GM19351 (cell line): Measurements from ENCODE around the gene CTDSP1.

Experiments used
- ATAC-seq: cut with Tn5 transposase; IDR thresholded peaks from one replicate; pipeline ENCODE4 v1.9.1; 2021; ENCODE audit warnings: mild to moderate bottlenecking, moderate library complexity; ENCODE audit not compliant: unreplicated experiment

CTDSP1 gene, protein sequence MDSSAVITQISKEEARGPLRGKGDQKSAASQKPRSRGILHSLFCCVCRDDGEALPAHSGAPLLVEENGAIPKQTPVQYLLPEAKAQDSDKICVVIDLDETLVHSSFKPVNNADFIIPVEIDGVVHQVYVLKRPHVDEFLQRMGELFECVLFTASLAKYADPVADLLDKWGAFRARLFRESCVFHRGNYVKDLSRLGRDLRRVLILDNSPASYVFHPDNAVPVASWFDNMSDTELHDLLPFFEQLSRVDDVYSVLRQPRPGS

DNA sequence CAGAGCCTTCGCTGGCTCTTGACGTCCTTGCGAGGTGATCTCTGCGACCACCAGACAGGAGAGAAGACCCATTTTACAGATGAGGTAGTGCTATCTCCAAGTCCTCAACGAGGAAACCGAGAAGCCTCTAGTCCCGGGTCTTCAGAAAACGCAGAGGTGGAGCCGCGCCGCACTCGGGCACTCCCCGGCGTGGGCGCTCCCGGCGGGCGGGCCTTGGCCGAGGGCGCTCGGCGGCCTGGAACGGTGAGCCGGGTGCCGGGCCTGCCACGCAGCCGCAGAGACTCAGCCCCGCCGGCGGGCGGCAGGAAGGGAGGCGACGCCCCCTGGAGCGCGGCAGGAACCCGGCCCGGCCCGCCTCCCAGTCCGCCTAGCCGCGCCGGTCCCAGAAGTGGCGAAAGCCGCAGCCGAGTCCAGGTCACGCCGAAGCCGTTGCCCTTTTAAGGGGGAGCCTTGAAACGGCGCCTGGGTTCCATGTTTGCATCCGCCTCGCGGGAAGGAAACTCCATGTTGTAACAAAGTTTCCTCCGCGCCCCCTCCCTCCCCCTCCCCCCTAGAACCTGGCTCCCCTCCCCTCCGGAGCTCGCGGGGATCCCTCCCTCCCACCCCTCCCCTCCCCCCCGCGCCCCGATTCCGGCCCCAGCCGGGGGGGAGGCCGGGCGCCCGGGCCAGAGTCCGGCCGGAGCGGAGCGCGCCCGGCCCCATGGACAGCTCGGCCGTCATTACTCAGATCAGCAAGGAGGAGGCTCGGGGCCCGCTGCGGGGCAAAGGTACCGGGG is at the start of gene CTDSP1:
Gene CTDSP1 (plus strand): TSS at position 478 of the 776 bp plus-strand sequence. CDS start 223 bp downstream, at position 701.
- ATAC-seq = peak; percentile 34

DNA sequence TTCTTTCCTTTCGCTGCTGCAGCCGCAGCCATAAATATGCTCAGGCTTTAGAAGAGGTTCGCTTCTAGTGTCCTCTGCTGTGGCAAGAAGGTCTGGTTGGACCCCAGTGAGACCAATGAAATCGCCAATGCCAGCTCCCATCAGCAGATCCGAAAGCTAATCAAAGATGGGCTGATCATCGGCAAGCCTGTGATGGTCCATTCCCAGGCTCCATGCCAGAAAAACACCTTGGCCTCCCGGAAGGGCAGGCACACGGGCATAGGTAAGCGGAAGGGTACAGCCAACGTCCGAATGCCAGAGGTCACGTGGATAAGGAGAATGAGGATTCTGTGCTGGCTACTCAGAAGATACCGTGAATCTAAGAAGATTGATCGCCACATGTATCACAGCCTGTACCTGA is 45.6 kb upstream of the CTDSP1 start:
- ATAC-seq = no peak

DNA sequence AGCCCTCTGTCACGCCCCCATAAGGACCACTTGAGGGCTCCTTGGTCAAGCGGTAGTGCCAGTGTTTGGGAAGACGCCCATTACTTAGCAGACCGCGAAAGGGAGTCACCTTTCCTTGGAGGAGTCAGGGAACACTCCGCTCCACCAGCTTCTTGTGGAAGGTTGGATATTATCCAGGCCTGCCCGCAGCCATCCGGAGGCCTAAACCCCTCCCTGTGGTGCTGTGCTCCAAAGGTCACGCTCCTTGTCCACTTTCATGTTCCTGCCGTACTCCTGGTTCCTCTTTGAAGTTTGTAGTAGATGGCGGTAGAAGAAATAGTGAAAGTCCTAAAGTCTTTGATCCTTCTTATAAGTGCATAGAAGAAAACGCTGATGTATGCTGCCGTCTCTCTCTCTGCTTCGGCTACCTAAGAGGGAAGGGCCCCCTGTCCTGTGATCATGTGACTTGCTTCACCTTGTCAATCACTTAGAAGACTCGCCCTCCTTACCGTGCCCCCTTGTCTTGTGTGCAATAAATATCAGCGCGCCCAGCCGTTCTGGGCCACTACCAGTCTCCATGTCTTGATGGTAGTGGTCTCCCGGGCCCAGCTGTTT is 44.7 kb upstream of the CTDSP1 start:
- no peak for ATAC-seq

DNA sequence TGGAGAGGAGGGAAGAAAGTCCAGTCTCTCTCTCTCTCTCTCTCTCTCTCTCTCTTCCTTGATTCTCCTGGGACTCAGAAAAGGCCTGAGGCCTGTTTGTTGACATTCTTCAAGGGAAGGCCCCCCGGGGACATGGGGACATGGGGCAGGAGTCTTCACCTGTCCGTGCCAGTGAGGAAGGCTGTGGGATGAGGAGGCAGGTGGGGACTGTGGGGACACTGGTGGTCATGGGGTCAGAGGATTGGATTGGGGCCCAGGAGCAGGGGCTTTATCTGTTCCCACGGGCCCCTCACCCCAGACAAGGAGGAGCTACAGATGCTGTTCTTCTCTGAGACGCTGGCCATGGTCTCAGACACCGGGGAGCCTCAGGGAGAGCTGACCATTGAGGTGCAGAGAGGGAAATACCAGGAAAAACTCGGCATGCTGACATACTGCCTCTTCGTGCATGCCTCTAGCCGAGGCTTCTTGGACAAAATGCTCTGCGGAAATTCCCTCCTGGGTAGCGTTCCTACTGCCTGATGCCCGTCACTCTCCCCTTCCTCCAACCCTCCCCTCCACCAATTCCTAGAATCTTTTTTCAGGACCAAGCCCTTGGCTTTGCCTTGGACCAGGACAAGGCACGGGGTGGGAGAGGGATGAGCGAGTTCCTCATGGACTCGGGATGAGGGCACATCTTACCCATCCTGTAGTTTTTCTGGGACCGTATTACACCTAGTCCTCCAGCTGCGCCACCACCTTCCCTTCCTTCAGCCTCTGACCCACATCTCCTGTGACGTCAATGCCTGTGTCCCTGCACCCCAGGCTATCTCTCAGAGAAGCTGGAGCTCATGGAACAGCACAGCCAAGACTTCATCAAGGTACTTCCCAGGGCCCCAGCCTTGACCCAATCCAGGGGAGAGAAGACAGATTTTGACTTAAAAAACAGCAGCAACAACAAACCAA is 42.2 kb upstream of the CTDSP1 start:
- no peak for ATAC-seq

DNA sequence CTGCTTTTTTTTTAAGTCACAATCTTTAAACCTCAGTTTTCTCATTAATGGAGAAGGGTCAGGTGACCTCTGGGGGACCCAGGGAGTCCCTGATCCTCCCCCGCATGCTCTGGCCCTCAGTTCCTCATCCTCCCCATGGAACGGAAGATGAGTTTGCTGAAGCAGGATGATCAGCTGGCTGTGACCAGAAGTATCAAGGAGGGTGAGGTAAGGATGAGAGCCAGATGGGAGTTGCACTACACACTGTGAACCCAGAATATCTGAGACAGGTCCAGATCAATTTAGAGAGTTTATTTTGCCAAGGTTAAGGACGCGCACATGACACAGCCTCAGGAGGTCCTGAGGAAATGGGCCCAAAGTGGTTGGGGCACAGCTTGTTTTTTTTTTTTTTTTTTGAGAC is 39.2 kb upstream of the CTDSP1 start:
- ATAC-seq = no peak

DNA sequence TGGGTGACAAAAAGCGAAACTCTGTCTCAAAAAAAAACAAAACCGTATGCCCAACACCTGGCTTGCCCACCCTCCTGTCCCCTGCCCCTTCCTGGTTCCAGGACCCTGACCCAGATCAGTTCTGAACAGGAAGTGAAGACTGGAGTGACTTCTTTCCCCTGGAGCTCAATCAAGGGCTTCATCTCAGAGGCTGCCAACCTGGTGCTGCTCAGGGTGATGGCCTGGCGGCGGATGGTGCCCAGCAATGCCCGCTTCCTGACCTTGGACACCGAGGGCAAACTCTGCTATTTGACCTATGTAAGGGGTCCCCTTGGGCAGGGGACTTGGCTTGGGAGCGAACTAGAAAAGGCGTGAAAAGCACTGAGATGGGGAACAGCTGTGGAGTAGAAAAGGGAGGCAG is 37.1 kb upstream of the CTDSP1 start:
- no peak for ATAC-seq

DNA sequence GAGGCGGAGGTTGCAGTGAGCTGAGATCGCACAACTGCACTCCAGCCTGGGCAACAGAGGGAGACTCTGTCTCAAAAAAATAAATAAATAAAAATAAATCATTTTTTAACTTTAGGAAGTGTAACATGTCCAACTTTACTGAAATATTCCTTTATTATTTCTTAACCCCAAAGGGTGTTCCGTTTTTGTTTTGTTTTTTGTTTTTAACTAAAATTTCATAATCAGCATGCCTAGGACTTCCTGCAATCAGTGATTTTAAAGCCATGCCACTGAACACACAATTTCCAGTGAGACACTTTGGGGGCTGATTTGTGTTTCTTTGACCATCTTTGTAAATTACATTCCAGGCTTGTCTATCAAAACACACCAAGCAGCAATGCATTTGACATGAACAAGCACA is 35.9 kb upstream of the CTDSP1 start:
- ATAC-seq = no peak

DNA sequence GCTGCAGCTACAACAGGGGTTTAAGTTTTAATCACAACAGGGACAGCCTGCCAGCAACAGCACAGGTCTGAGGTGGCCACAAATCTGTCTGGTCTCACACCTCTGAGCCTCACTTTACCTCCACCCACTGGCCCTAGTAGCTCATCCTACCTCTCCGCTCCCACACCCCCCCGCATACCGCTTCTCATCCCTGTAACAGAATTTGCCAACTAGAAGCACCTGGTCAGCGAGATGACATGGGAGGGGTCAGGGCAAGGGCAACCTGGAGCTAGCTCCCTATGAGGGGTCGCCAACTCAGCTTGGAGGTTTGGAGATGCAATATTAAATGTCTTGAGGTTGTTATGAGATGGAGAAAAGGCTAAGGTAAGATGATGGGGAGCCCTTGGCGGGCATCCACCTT is 35.5 kb upstream of the CTDSP1 start:
- ATAC-seq = no peak

DNA sequence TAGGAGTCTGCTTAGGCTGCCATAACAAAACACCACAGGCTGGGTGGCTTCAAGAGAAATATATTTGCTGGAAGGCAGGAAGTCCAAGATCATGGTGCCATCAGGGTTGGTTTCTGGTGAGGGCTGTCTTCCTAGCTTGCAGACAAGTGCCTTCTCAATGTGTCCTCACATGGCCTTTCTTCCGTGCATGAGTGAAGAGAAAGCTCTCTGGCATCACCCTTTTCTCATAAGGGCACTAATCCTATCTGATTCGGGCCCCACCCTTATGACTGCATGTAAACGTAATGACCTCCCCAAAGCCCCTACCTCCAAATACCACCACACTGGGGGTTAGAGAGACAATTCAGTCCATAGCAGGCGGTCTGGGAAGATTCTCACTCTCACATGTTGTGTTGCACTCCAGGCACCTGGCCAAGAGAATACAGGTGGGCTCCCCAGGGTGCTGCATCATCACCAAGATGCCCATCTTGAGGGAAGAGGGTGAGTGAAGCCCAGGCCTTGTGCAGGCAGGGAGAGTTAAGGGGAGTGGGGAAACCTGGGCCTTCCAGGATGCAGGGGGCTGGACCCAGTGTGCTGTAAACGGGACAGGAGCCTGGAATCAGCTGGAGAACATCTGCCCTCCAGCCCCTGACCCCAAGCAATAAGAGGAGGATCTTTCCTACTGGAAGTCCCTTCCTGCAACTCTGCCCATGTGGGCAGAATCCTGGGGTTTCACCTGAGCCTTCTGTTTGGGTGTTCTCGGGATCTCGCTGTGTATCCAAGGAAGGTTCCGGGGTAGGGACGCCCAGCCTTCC is 32.9 kb upstream of the CTDSP1 start:
- no peak for ATAC-seq

DNA sequence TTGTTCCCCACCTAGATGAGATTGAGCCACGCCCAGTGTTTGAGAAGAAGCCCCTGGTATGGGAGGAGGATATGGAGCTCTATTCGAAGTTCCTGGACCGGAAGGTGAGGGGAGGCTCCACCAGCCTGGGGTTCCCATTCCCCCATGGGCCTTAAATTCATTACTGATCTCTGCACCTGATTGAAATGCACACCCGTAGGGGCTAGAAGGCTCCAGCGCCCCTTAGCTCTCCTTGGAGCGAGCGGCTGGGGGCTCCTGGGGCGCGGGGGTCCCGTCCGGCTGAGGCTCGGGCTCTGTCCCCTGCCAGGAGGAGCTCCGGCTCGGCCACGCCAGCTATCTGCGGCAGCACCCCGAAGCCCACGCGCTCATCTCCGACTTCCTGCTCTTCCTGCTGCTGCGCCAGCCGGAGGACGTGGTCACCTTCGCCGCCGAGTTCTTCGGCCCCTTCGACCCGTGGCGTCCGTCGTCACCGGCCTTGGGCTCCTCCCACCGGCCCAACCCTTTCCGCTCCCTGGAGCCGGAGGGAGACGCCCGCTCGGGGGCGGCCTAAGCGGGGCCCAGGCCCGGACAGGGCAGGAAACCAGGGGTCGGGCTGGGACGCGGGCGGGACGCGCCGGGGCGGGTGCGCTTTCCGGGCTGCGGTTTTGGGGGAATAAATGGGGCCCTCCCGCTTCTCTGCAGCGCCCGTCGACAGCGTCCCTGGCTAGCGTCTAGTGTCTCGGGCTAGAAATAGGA is 32.1 kb upstream of the CTDSP1 start:
- ATAC-seq = peak; percentile 97

DNA sequence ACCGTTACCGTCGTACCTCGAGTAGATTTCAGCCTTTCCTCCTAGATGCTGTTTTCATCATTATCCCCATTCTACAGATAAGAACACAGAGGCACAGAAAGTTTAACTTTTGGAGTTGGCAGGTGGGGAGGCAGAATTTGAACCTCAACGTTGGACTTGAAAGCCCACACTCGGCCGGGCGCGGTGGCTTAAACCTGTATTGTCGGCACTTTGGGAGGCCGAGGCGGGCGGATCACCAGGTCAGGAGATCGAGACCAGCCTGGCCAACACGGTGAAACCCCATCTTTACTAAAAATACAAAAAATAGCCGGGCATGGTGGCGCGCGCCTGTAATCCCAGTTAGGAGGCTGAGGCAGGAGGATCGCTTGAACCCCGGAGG is 31.5 kb upstream of the CTDSP1 start:
- ATAC-seq = peak; percentile 3

DNA sequence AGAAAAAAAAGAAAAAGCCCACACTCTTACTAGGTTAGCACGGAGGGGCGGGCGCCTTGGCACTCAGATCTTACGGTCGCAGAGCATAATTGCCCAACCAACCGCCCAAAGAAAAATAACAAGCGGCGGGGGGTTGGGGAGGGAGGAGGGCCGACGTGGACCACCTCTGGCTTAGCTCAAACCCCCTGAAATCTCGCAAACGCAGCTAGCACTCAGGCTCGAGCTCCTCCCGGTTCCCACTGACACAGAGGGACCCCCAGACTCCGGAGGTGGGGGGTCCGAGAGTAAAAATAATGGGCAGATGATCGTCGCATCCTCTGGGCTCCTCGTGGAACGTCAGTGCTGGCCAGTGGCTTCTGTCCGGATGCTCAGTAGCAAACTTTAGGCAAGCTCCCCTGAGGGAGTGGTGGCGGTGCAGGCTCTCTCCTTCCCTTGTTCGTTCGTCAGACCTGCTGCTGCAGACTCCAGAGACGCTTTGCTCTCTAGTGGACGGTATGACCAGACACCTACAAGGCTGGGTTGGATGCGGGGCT is 31.0 kb upstream of the CTDSP1 start:
- ATAC-seq = no peak

DNA sequence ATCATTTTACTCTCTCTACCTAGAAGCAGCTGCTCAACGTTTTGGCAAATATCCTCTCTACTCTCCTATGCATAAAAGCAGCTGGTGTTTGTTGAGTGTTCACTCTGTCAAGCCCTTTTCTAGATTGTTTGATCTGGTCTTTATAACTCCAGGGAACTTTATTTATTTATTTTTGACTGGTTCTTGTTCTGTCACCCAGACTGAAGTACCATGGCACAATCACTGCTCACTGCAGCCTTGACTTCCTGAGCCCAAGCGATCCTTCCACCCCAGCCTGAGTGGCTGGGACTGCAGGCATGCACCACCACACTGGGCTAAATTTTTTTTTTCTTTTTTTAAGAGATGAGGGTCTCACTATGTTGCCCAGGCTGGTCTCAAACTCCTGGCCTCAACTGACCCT is 30.3 kb upstream of the CTDSP1 start:
- ATAC-seq = no peak

DNA sequence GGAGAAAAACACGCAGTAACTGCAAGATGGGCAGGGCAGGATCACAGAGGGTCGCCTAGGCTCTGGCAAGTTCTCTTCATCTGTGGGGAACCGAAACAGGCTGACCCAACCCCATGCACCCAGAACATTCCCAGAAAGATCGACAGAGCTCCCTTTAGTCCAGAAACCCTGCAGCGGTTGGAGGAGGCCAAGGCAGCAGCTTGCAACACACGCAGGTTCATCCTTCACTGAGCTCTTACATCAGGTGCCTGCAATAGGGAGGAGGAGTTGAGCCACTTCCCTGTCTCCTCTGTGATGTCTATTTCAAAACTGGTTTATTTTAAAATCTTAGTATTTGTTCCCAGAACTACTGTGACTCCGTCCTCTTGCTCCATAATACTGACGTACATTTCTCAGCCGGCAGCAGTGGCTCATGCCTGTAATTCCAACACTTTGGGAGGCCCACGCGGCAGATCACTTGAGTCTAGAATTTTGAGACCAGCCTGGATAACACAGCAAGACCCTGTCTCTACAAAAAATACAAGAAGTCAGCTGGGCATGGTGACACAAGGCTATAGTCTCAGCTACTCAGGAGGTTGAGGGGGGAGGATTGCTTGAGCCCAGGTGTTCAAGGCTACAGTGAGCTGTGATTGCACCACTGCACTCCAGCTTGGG is 29.1 kb upstream of the CTDSP1 start:
- ATAC-seq = no peak

DNA sequence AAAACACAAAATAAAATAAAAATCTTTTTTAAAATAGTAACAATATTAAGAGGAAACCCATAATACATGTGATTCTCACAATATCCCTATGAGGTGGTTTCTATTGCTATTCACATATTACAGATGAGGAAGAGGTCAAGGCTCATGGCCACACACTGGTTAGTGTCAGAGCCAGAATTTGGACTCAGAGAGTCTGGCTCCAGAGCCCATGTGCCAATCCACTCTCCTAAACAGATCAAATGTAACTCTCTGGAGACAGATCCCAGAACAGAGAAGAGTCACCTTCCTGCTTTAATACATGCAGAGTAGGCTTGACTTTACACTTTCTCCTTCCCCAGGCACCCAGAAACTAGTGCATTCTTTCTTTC is 27.7 kb upstream of the CTDSP1 start:
- no peak for ATAC-seq

DNA sequence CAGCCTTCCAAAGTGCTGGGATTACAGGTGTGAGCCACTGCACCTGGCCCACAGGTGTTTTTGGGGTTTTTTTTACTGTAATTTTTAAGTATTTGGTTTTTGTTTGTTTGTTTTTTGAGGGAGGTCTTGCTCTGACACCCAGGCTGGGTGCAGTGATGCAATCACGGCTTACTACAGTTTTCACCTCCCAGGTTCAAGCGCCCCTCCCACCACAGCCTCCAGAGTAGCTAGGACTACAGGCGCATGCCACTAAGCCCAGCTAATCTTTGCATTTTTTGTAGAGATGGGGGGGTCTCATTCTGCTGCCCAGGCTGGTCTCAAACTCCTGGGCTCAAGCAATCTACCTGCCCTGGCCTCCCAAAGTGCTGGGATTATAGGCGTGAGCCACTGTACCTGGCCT is 24.9 kb upstream of the CTDSP1 start:
- ATAC-seq = no peak

DNA sequence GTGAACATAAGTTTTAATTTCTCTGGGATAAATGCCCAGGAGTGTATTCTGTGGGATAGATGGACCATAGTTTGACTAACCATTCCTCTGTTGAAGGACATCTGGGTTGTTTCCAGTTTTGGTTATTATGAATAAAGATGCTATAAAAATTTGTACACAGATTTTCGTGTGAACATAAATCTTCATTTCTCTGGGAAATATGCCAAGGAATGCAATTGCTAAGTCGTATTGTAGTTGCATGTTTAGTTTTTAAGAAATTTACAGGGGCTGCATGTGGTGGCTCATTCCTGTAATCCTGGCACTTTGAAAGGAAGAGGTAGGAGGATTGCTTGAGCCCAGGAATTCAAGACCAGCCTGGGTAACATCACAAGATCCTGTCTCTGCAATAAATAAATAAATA is 24.5 kb upstream of the CTDSP1 start:
- no peak for ATAC-seq

DNA sequence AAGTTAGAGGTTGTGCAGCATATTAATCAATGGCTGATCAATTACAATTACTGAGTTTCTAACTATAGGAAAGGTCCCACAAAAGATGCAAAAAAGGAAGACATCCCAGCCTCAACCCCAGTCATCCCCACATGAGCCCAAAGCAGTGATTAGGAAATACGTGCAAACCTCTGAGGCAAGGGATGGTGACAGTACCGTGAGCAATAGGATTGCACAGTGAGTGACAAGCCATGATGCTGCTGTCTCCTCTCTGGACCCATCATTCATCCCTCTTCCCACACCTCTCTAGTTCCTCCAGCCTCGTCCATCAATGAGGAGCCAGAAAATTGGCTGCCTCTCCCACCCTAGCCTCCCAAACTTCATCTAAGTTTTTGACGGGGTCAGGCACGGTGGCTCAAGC is 21.6 kb upstream of the CTDSP1 start:
- ATAC-seq = no peak

DNA sequence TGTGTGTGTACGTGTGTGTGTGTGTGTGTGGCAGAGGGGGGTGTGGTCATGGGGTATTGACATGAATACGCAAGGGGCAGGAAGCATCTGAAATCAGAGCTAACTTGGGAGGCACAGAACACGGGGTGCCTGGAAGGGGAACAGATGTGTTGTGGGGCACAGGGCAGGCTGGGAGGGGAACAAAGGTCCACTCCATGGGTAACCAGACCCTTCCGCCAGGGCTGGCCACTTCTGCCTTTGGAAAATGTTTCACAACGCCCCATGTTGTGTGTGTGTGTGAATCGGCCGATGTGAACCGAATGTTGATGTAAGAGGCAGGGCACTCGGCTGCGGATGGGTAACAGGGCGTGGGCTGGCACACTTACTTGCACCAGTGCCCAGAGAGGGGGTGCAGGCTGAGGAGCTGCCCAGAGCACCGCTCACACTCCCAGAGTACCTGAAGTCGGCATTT is 17.7 kb upstream of the CTDSP1 start, which contains the start of gene SLC11A1:
Gene SLC11A1 (plus strand): TSS at position 358 of the 451 bp plus-strand sequence. CDS start 96 bp downstream, outside the sequence.
- no peak for ATAC-seq
